CD14-positive monocyte (primary cell): Measurements from ENCODE around the gene SHANK3. TPM values are rescaled to one million over a fixed set of nuclear protein-coding genes. Genes with fewer than 3 reads are reported as not detected.

Experiments
- DNase-seq, 3 donors: peaks; one replicate each; pipeline ENCODE4 v3.0.0-alpha.2; 2011 to 2022
- H2AFZ ChIP-seq: 2 replicates; pipeline ENCODE4 v1.6.0; 2012; ENCODE audit warnings: mild to moderate bottlenecking, low read depth, low read length, inconsistent platforms; ENCODE audit not compliant: insufficient read depth, poor library complexity, severe bottlenecking
- H3K27ac ChIP-seq, 2 donors: 1 replicate in 1 of 2; 2 replicates in 1 of 2; pipeline ENCODE4 v1.5.1; 2012 to 2013; ENCODE audit warnings: low read length in 2 of 2, control low read depth in 1 of 2, inconsistent platforms in 1 of 2, low read depth in 1 of 2, mild to moderate bottlenecking in 1 of 2
- H3K27me3 ChIP-seq, 2 donors: one replicate each; pipeline versions ENCODE4 v1.6.0 to v1.6.1; 2011 to 2013; ENCODE audit warnings: low read length in 2 of 2; ENCODE audit not compliant: control insufficient read depth in 2 of 2, insufficient read depth in 2 of 2
- H3K36me3 ChIP-seq, 2 donors: replicated peaks in 1 of 2; 1 replicate in 1 of 2; 2 replicates in 1 of 2; pipeline versions ENCODE4 v1.5.1 to v1.6.1; 2012 to 2013; ENCODE audit warnings: low read length in 2 of 2, control low read depth in 1 of 2, inconsistent platforms in 1 of 2, mild to moderate bottlenecking in 1 of 2; ENCODE audit not compliant: insufficient read depth in 2 of 2, control insufficient read depth in 1 of 2
- H3K4me1 ChIP-seq, 2 donors: 1 replicate in 1 of 2; 2 replicates in 1 of 2; pipeline versions ENCODE4 v1.5.1 to v1.6.1; 2012 to 2013; ENCODE audit warnings: low read length in 2 of 2, control low read depth in 1 of 2, inconsistent platforms in 1 of 2, mild to moderate bottlenecking in 1 of 2, moderate library complexity in 1 of 2; ENCODE audit not compliant: insufficient read depth in 2 of 2, control insufficient read depth in 1 of 2
- H3K4me2 ChIP-seq: replicated peaks from 2 replicates; pipeline ENCODE3; 2012; ENCODE audit warnings: low read length, moderate library complexity, mild to moderate bottlenecking; ENCODE audit not compliant: poor library complexity, severe bottlenecking; ENCODE audit errors: extremely low read depth
- H3K4me3 ChIP-seq, 3 experiments: fragments of 200-600 bp in 1 of 3; sonication (generic) in 1 of 3; replicated peaks in 1 of 3; 1 replicate in 2 of 3; 2 replicates in 1 of 3; pipeline ENCODE4 v1.5.1; 2011 to 2013; ENCODE audit warnings: low read length in 3 of 3, mild to moderate bottlenecking in 3 of 3, control low read depth in 2 of 3, low read depth in 2 of 3, inconsistent platforms in 1 of 3, moderate library complexity in 1 of 3
- H3K79me2 ChIP-seq: 2 replicates; pipeline ENCODE4 v1.6.0; 2012; ENCODE audit warnings: mild to moderate bottlenecking, control low read depth, inconsistent platforms, low read length, moderate library complexity; ENCODE audit not compliant: insufficient read depth
- H3K9ac ChIP-seq: 2 replicates; pipeline ENCODE4 v1.6.0; 2017; ENCODE audit warnings: low read length, mild to moderate bottlenecking; ENCODE audit not compliant: insufficient read depth, poor library complexity, severe bottlenecking
- H3K9me3 ChIP-seq, 2 donors: replicated peaks in 1 of 2; 1 replicate in 1 of 2; 2 replicates in 1 of 2; pipeline versions ENCODE4 v1.5.1 to v1.6.1; 2012 to 2013; ENCODE audit warnings: low read length in 2 of 2, control low read depth in 1 of 2; ENCODE audit not compliant: control insufficient read depth in 1 of 2, insufficient read depth in 1 of 2
- H4K20me1 ChIP-seq: 2 replicates; pipeline ENCODE4 v1.6.0; 2012; ENCODE audit warnings: mild to moderate bottlenecking, low read length, control low read depth, moderate library complexity; ENCODE audit not compliant: insufficient read depth
- H3K27ac Mint-ChIP-seq, 7 donors: one replicate each; pipeline ENCODE4 v1.8.0; 2020; ENCODE audit warnings: mild to moderate bottlenecking in 7 of 7, mixed read lengths in 7 of 7, moderate library complexity in 6 of 7, inconsistent platforms in 2 of 7
- H3K27me3 Mint-ChIP-seq, 3 donors: one replicate each; pipeline ENCODE4 v1.8.0; 2021 to 2022; ENCODE audit warnings: low read depth in 3 of 3, mild to moderate bottlenecking in 3 of 3, mixed read lengths in 3 of 3, moderate library complexity in 3 of 3, inconsistent platforms in 1 of 3
- H3K36me3 Mint-ChIP-seq, 2 donors: one replicate each; pipeline ENCODE4 v1.8.0; 2020; ENCODE audit warnings: mixed read lengths in 2 of 2, inconsistent platforms in 1 of 2, mild to moderate bottlenecking in 1 of 2
- H3K4me1 Mint-ChIP-seq: one replicate; pipeline ENCODE4 v1.8.0; 2020; ENCODE audit warnings: mild to moderate bottlenecking, mixed read lengths
- H3K4me3 Mint-ChIP-seq, 2 donors: one replicate each; pipeline ENCODE4 v1.8.0; 2020; ENCODE audit warnings: mild to moderate bottlenecking in 2 of 2, mixed read lengths in 2 of 2, moderate library complexity in 1 of 2
- H3K9me3 Mint-ChIP-seq, 7 donors: one replicate each; pipeline ENCODE4 v1.8.0; 2020 to 2022; ENCODE audit warnings: mixed read lengths in 7 of 7, mild to moderate bottlenecking in 6 of 7, moderate library complexity in 6 of 7, inconsistent platforms in 2 of 7
- CTCF ChIP-seq: fragments of 200-600 bp; IDR thresholded peaks from one replicate; pipeline ENCODE4 v1.8.0; 2022; ENCODE audit warnings: antibody characterized with exemption, mild to moderate bottlenecking
- WGBS: methylation state at CpG from one replicate; pipeline ENCODE4 v1.1.5; 2013; ENCODE audit warnings: missing lambda C conversion rate; ENCODE audit not compliant: insufficient coverage; 5-methylcytosine and 5-hydroxymethylcytosine counted together
- intact Hi-C, 2 donors: fragments of 100-400 bp; cut with micrococcal nuclease; formaldehyde crosslinking; loops; one replicate each; pipeline versions ENCODE4 v1.15.0 to v1.15.1; 2023
- polyA plus RNA-seq, 3 donors: library from polyadenylated mRNA; depleted of rRNA in 1 of 3; unstranded in 2 of 3; stranded (reverse) in 1 of 3; fragments of 300-500 nt in 2 of 3; fragments of >200 nt in 1 of 3; fragmentation: Illumina TruSeq in 2 of 3; gene quantifications; 1 replicate in 2 of 3; 2 replicates in 1 of 3; pipeline ENCODE4 v1.2.3, GENCODE V29; 2012 to 2021

The SHANK3 gene
- polyA plus RNA-seq, 3 donors = not detected

- Histone ChIP-seq H4K20me1 (no peaks in the 10 kb centered on the region), H2AFZ (no peak overlapping the region), H3K9me3 (no peaks in the 10 kb centered on the region), H3K4me3 (no peak overlapping the region), H3K4me1 (no peaks in the 10 kb centered on the region), H3K36me3 (no peaks in the 10 kb centered on the region), H3K27ac (no peak overlapping the region), H3K4me2 (no peak overlapping the region), H3K9ac (peak overlapping the region; percentile 8), H3K79me2 (no peaks in the 10 kb centered on the region), H3K27me3 (no peaks in the 10 kb centered on the region)
- DNase-seq = no peak
- TF ChIP-seq CTCF = no peak
- Mint-ChIP-seq H3K27ac (no peak overlapping the region), H3K4me3 (no peak overlapping the region), H3K36me3 (no peaks in the 10 kb centered on the region), H3K9me3 (peaks cover 0 to 3% (median 0%) of the 10 kb centered on the region in 7 donors), H3K4me1 (no peaks in the 10 kb centered on the region), H3K27me3 (peaks cover 0 to 3% (median 0%) of the 10 kb centered on the region in 3 donors)
- WGBS = 94% methylated on average over 8 of the region's 16 CpGs
- intact Hi-C loops = no loop called here
These were observed 39.1 kb downstream of the SHANK3 start for GRCh38 chr22:50711446-50712340.

- no peaks in the 10 kb centered on the region for H3K36me3 ChIP-seq
- peaks cover 0 to 3% (median 0%) of the 10 kb centered on the region in 3 donors for H3K27me3 Mint-ChIP-seq
- no peak overlapping the region for H3K27ac Mint-ChIP-seq
- H3K9me3 ChIP-seq = no peaks in the 10 kb centered on the region
- TF ChIP-seq CTCF = no peak
- no peak overlapping the region for H2AFZ ChIP-seq
- no peak overlapping the region for H3K4me3 ChIP-seq
- no peak for DNase-seq
- H4K20me1 ChIP-seq = no peaks in the 10 kb centered on the region
- no peaks in the 10 kb centered on the region for H3K4me1 Mint-ChIP-seq
- H3K4me1 ChIP-seq = no peaks in the 10 kb centered on the region
- no peak overlapping the region for H3K27ac ChIP-seq
- H3K9ac ChIP-seq = peak overlapping the region; percentile 8
- H3K79me2 ChIP-seq = no peaks in the 10 kb centered on the region
- 91% methylated on average over 7 of the region's 9 CpGs for WGBS
- no peak overlapping the region for H3K4me3 Mint-ChIP-seq
- H3K4me2 ChIP-seq = no peak overlapping the region
- peaks cover 0 to 3% (median 0%) of the 10 kb centered on the region in 7 donors for H3K9me3 Mint-ChIP-seq
- intact Hi-C loops = no loop called here
- H3K27me3 ChIP-seq = no peaks in the 10 kb centered on the region
- no peaks in the 10 kb centered on the region for H3K36me3 Mint-ChIP-seq
These were observed 39.9 kb downstream of the SHANK3 start for GRCh38 chr22:50712341-50713007.
